ENCODE data around the gene R3HDM1.

DNA sequence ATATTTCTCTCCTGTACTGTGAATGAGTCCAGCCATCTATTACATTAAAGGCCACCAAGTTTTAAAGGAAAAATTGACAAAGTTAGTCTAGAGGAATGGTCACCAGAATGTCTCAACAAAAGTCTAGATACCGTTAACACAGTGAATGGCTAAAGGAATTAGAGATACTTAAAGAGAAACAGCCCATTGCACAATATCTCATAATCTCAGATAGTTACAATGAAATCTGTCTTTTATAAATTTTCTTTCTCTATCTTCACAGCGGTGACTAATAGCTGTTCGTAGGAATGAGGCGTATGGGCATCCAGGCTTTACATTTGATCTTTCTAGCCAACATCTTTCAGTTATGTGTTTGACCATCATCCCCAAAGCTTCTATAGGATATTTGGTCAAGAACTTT, 30.6 kb downstream of the R3HDM1 start:
- TF ChIP-seq, protein P1, sequence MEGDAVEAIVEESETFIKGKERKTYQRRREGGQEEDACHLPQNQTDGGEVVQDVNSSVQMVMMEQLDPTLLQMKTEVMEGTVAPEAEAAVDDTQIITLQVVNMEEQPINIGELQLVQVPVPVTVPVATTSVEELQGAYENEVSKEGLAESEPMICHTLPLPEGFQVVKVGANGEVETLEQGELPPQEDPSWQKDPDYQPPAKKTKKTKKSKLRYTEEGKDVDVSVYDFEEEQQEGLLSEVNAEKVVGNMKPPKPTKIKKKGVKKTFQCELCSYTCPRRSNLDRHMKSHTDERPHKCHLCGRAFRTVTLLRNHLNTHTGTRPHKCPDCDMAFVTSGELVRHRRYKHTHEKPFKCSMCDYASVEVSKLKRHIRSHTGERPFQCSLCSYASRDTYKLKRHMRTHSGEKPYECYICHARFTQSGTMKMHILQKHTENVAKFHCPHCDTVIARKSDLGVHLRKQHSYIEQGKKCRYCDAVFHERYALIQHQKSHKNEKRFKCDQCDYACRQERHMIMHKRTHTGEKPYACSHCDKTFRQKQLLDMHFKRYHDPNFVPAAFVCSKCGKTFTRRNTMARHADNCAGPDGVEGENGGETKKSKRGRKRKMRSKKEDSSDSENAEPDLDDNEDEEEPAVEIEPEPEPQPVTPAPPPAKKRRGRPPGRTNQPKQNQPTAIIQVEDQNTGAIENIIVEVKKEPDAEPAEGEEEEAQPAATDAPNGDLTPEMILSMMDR (IDR thresholded peaks at IDR 0.05): no peak
- TF ChIP-seq ZFX (IDR thresholded peaks at IDR 0.05; ENCODE audit: borderline replicate concordance): no peak
